Right renal pelvis (tissue), 4 donors: ENCODE data around the gene RCAN2. TPM values are rescaled to one million over a fixed set of nuclear protein-coding genes. Genes with fewer than 3 reads are reported as not detected.
A peak's percentile ranks its signal among the peaks of the same experiment; 100 is the strongest.

ENCODE experiments used
- DNase-seq, 4 donors: peaks; one replicate each; pipeline ENCODE4 v3.0.0-alpha.2; 2013; ENCODE audit warnings: low read depth in 4 of 4, low spot score in 3 of 4, missing footprints in 1 of 4
- polyA plus RNA-seq, 4 donors: library from polyadenylated mRNA; unstranded; fragments of 120-200 nt; gene quantifications; one replicate each; pipeline ENCODE4 v1.2.1, GENCODE V29; 2013; ENCODE audit not compliant: insufficient read length in 4 of 4

Gene RCAN2
- polyA plus RNA-seq, 4 donors: 23.7 to 31.3 (median 28.1) TPM

GRCh38 chr6:46233129-46233528 lies 258.1 kb downstream of the RCAN2 start:
- no peak for DNase-seq

GRCh38 chr6:46222286-46222685 lies 269.0 kb downstream of the RCAN2 start:
- DNase-seq: no peak

GRCh38 chr6:46221222-46221793 lies 269.9 kb downstream of the RCAN2 start:
- peak in 3 of 4 donors; percentile 35 to 41 (median 40) for DNase-seq

- DNase-seq: no peak
Measured at GRCh38 chr6:46220352-46221221, 270.7 kb downstream of the RCAN2 start.

- no peak for DNase-seq
Measured at GRCh38 chr6:46219661-46220060, 271.6 kb downstream of the RCAN2 start.

GRCh38 chr6:46218457-46218856 lies 272.8 kb downstream of the RCAN2 start:
- DNase-seq: no peak

- DNase-seq: no peak
Measured at GRCh38 chr6:46217671-46218131, 273.5 kb downstream of the RCAN2 start.

GRCh38 chr6:46216879-46217278 lies 274.4 kb downstream of the RCAN2 start:
- no peak for DNase-seq

- DNase-seq: no peak
Measured at GRCh38 chr6:46215777-46216176, 275.5 kb downstream of the RCAN2 start.

GRCh38 chr6:46215213-46215612 lies 276.0 kb downstream of the RCAN2 start:
- DNase-seq: no peak

- no peak for DNase-seq
Measured at GRCh38 chr6:46211917-46212316, 279.3 kb downstream of the RCAN2 start.

GRCh38 chr6:46210294-46210693 lies 281.0 kb downstream of the RCAN2 start:
- no peak for DNase-seq

- DNase-seq: no peak
Measured at GRCh38 chr6:46208303-46208702, 282.9 kb downstream of the RCAN2 start.

GRCh38 chr6:46207174-46207573 lies 284.1 kb downstream of the RCAN2 start:
- DNase-seq: no peak

GRCh38 chr6:46204880-46205650 lies 286.2 kb downstream of the RCAN2 start:
- no peak for DNase-seq

- DNase-seq: peak; percentile 37 to 63 (median 50)
Measured at GRCh38 chr6:46203391-46204177, 287.7 kb downstream of the RCAN2 start.

- DNase-seq: no peak
Measured at GRCh38 chr6:46201702-46202101, 289.5 kb downstream of the RCAN2 start.

GRCh38 chr6:46199387-46199786 lies 291.9 kb downstream of the RCAN2 start:
- DNase-seq: no peak

GRCh38 chr6:46191961-46192360 lies 299.3 kb downstream of the RCAN2 start:
- DNase-seq: no peak

- no peak for DNase-seq
Measured at GRCh38 chr6:46190889-46191288, 300.4 kb downstream of the RCAN2 start.
